ENCODE data around the gene TNS1. TPM values are rescaled to one million over a fixed set of nuclear protein-coding genes. Genes with fewer than 3 reads are reported as not detected.
"Not testable (repeated sequence)": the region's sequence is repeated elsewhere in the genome, so short reads cannot be mapped to it uniquely, and the experiment has no call there.

Gene TNS1
- total RNA-seq, 1 donor from 2014 or later: 59.2 TPM

- Mint-ChIP-seq H3K9me3 (no peaks in the 10 kb centered on the region), H3K27me3 (peaks cover 12% of the 10 kb centered on the region), H3K36me3 (no peaks in the 10 kb centered on the region), H3K27ac (no peak overlapping the region), H3K4me3 (no peak overlapping the region), H3K4me1 (ENCODE audit: unreplicated experiment) (peaks cover 34% of the 10 kb centered on the region)
- DNase-seq (ENCODE audit: extremely low spot score, unreplicated experiment): no peak
- no peak for TF ChIP-seq CTCF (conservative IDR thresholded peaks at IDR 0.05)
These were observed 18.8 kb upstream of the TNS1 start for GRCh38 chr2:218021536-218022071.

GRCh38 chr2:218020966-218021535, 18.3 kb upstream of the TNS1 start:
- DNase-seq (ENCODE audit: extremely low spot score, unreplicated experiment): no peak
- H3K27me3 Mint-ChIP-seq: peaks cover 13% of the 10 kb centered on the region
- no peaks in the 10 kb centered on the region for H3K9me3 Mint-ChIP-seq
- no peak overlapping the region for H3K27ac Mint-ChIP-seq
- no peak overlapping the region for H3K4me3 Mint-ChIP-seq
- peaks cover 39% of the 10 kb centered on the region for H3K4me1 Mint-ChIP-seq (ENCODE audit: unreplicated experiment)
- TF ChIP-seq CTCF (conservative IDR thresholded peaks at IDR 0.05): no peak
- no peaks in the 10 kb centered on the region for H3K36me3 Mint-ChIP-seq

GRCh38 chr2:218020281-218020680, 17.5 kb upstream of the TNS1 start:
- DNase-seq (ENCODE audit: extremely low spot score, unreplicated experiment): no peak
- Mint-ChIP-seq H3K4me1 (ENCODE audit: unreplicated experiment) (peaks cover 40% of the 10 kb centered on the region), H3K27me3 (peaks cover 9% of the 10 kb centered on the region), H3K27ac (no peak overlapping the region), H3K4me3 (no peak overlapping the region), H3K9me3 (no peaks in the 10 kb centered on the region), H3K36me3 (no peaks in the 10 kb centered on the region)
- no peak for TF ChIP-seq CTCF (conservative IDR thresholded peaks at IDR 0.05)

- Mint-ChIP-seq H3K4me3 (no peak overlapping the region), H3K36me3 (no peaks in the 10 kb centered on the region), H3K9me3 (no peaks in the 10 kb centered on the region), H3K27ac (no peak overlapping the region), H3K4me1 (ENCODE audit: unreplicated experiment) (peaks cover 47% of the 10 kb centered on the region), H3K27me3 (peaks cover 11% of the 10 kb centered on the region)
- no peak for TF ChIP-seq CTCF (conservative IDR thresholded peaks at IDR 0.05)
- DNase-seq (ENCODE audit: extremely low spot score, unreplicated experiment): no peak
These were observed 16.7 kb upstream of the TNS1 start for GRCh38 chr2:218019411-218020060.

GRCh38 chr2:218018842-218019125, 16.0 kb upstream of the TNS1 start:
- H3K27ac Mint-ChIP-seq; H3K36me3 Mint-ChIP-seq; DNase-seq (ENCODE audit: extremely low spot score, unreplicated experiment); H3K4me3 Mint-ChIP-seq; H3K9me3 Mint-ChIP-seq: not testable (repeated sequence)
- Mint-ChIP-seq H3K27me3 (peaks cover 15% of the 10 kb centered on the region), H3K4me1 (ENCODE audit: unreplicated experiment) (peaks cover 49% of the 10 kb centered on the region)

- Mint-ChIP-seq H3K4me3 (no peak overlapping the region), H3K27ac (no peak overlapping the region), H3K9me3 (no peaks in the 10 kb centered on the region), H3K4me1 (ENCODE audit: unreplicated experiment) (peaks cover 48% of the 10 kb centered on the region), H3K36me3 (no peaks in the 10 kb centered on the region), H3K27me3 (peaks cover 19% of the 10 kb centered on the region)
- TF ChIP-seq CTCF (conservative IDR thresholded peaks at IDR 0.05): no peak
- no peak for DNase-seq (ENCODE audit: extremely low spot score, unreplicated experiment)
These were observed 14.6 kb upstream of the TNS1 start for GRCh38 chr2:218017211-218018053.

Measured in type B pancreatic cell (in vitro differentiated cells).